ENCODE results near the gene PARP14. TPM values are rescaled to one million over a fixed set of nuclear protein-coding genes. Genes with fewer than 3 reads are reported as not detected.
A peak's percentile ranks its signal among the peaks of the same experiment; 100 is the strongest.
"Not testable (repeated sequence)": the region's sequence is repeated elsewhere in the genome, so short reads cannot be mapped to it uniquely, and the experiment has no call there.

PARP14 gene
- polyA plus RNA-seq, 2 of the 4 experiments (the other 2 are of a cell fraction) = 7.5 to 23.6 TPM

- ATAC-seq (no peak), DNase-seq (ENCODE audit: low read depth in 1 of 2, low spot score in 1 of 2) (no peak), FAIRE-seq (no peak)
- ChIA-PET POLR2A (no interaction called here), CTCF (interaction anchor here (2.4 kb wide), 1 partner anchor 12 kb away, joined by 15 read pairs; no protein-coding TSS in a partner anchor)
- no peak overlapping the region for H3K4me3 ChIP-seq
- no peak for TF ChIP-seq CBX8 (IDR thresholded peaks at IDR 0.05)
- TF ChIP-seq HEYL (CRISPR knock-in tag; IDR thresholded peaks at IDR 0.05) = no peak
- TF ChIP-seq HOXB5 (CRISPR knock-in tag; IDR thresholded peaks at IDR 0.05) = no peak
- no peak for TF ChIP-seq HOXB13 (CRISPR knock-in tag; IDR thresholded peaks at IDR 0.05; ENCODE audit: low read depth)
- TF ChIP-seq SMC3 (IDR thresholded peaks at IDR 0.05) = no peak
- 84% methylated on average over 4 of the region's 4 CpGs for WGBS (ENCODE audit: missing lambda C conversion rate)
- H3K27ac ChIP-seq = no peak overlapping the region
- no peaks in the 10 kb centered on the region for H3K9me3 ChIP-seq
- peaks cover 16% of the 10 kb centered on the region for H3K4me1 ChIP-seq
- H3K4me2 ChIP-seq = no peak overlapping the region
These were observed 63.0 kb downstream of the PARP14 start for GRCh38 chr3:122743581-122744120.

GRCh38 chr3:122745369-122746021 is 64.9 kb downstream of the PARP14 start:
- Histone ChIP-seq H3K4me3 (no peak overlapping the region), H3K27ac (peak overlapping the region; percentile 43 to 72; a peak in 5 of 6 replicates), H3K4me2 (peak overlapping the region; percentile 10), H3K9me3 (no peaks in the 10 kb centered on the region), H3K4me1 (peaks cover 16% of the 10 kb centered on the region)
- no peak for TF ChIP-seq CTCF (IDR thresholded peaks at IDR 0.05)
- peak; percentile 39 for TF ChIP-seq FOSL2 (IDR thresholded peaks at IDR 0.05)
- TF ChIP-seq FOSL2 (CRISPR knock-in tag; IDR thresholded peaks at IDR 0.05) = peak; percentile 44
- TF ChIP-seq CEBPB (IDR thresholded peaks at IDR 0.05) = peak in 1 of 2 experiments; percentile 70; a peak in 2 of 4 replicates
- DNase-seq (ENCODE audit: low read depth in 1 of 2, low spot score in 1 of 2) (no peak), ATAC-seq (peak; percentile 75 to 95; a peak in 5 of 6 replicates), FAIRE-seq (no peak)
- 77% methylated on average over 4 of the region's 4 CpGs for WGBS (ENCODE audit: missing lambda C conversion rate)
- CTCF ChIA-PET = interaction anchor here (0.6 to 2.4 kb wide), 5 partner anchors 10 to 284 kb away, joined by 3 to 15 read pairs (median 3); no protein-coding TSS in a partner anchor
- POLR2A ChIA-PET = interaction anchor here (0.5 to 1.1 kb wide), 3 partner anchors 10 to 48 kb away, joined by 3 to 4 read pairs (median 3); partner anchors contain the start of gene HSPBAP1

- H3K4me3 ChIP-seq; H3K27ac ChIP-seq; FAIRE-seq; DNase-seq (ENCODE audit: low read depth in 1 of 2, low spot score in 1 of 2); H3K4me2 ChIP-seq; ATAC-seq; CTCF ChIA-PET; POLR2A ChIA-PET; H3K9me3 ChIP-seq: not testable (repeated sequence)
- 90% methylated on average over 2 of the region's 35 CpGs for WGBS (ENCODE audit: missing lambda C conversion rate)
- peaks cover 16% of the 10 kb centered on the region for H3K4me1 ChIP-seq
These were observed 66.7 kb downstream of the PARP14 start for GRCh38 chr3:122747295-122747694.

GRCh38 chr3:122748347-122748746 is 67.7 kb downstream of the PARP14 start:
- Histone ChIP-seq H3K4me3 (no peak overlapping the region), H3K4me1 (peaks cover 16% of the 10 kb centered on the region), H3K9me3 (no peaks in the 10 kb centered on the region), H3K27ac (no peak overlapping the region), H3K4me2 (no peak overlapping the region)
- 95% methylated on average over 1 of the region's 1 CpG for whole genome bisulfite sequencing (ENCODE audit: missing lambda C conversion rate)
- ChIA-PET CTCF (no interaction called here), POLR2A (no interaction called here)
- TF ChIP-seq HEYL (CRISPR knock-in tag; IDR thresholded peaks at IDR 0.05) (no peak), RAD21 (conservative IDR thresholded peaks at IDR 0.05 in 1 of 2, IDR thresholded peaks at IDR 0.05 in 1 of 2) (no peak)
- no peak for ATAC-seq
- no peak for DNase-seq (ENCODE audit: low read depth in 1 of 2, low spot score in 1 of 2)
- peak; percentile 54 for FAIRE-seq

- DNase-seq (ENCODE audit: low read depth in 1 of 2, low spot score in 1 of 2) (peak; percentile 49 to 67), ATAC-seq (peak; percentile 85 to 95), FAIRE-seq (peak; percentile 43)
- no peak overlapping the region for H3K4me3 ChIP-seq
- H3K4me1 ChIP-seq = no peaks in the 10 kb centered on the region; the same call in 2 of the 3 replicates
- TF ChIP-seq ZNF302 (CRISPR knock-in tag; IDR thresholded peaks at IDR 0.05) = no peak
- no peak for TF ChIP-seq RNF2 (IDR thresholded peaks at IDR 0.05; ENCODE audit: borderline replicate concordance, low read depth)
- peak; percentile 48; the same call in 2 of the 3 replicates for TF ChIP-seq SMC3 (IDR thresholded peaks at IDR 0.05)
- no peak for TF ChIP-seq CHD2 (IDR thresholded peaks at IDR 0.05; ENCODE audit: low read length, partially characterized antibody)
- no peak for TF ChIP-seq NR3C1 (IDR thresholded peaks at IDR 0.05)
- no peak for TF ChIP-seq RCOR1 (IDR thresholded peaks at IDR 0.05; ENCODE audit: low read depth, low read length)
- TF ChIP-seq JUN (IDR thresholded peaks at IDR 0.05) = no peak
- peak; percentile 66 for TF ChIP-seq CTCF (IDR thresholded peaks at IDR 0.05)
- no peak for TF ChIP-seq NFE2L2 (conservative IDR thresholded peaks at IDR 0.05; ENCODE audit: low read length)
- TF ChIP-seq RAD21 (conservative IDR thresholded peaks at IDR 0.05 in 1 of 2, IDR thresholded peaks at IDR 0.05 in 1 of 2) = peak; percentile 52 to 72
- POLR2A ChIA-PET = interaction anchor here (0.9 kb wide), 1 partner anchor 9 kb away, joined by 3 read pairs; no protein-coding TSS in a partner anchor
- no peak overlapping the region for H3K27ac ChIP-seq
- CTCF ChIA-PET = interaction anchor here (0.5 to 1.5 kb wide), 13 partner anchors 9 to 264 kb away, joined by 3 to 15 read pairs (median 4); no protein-coding TSS in a partner anchor
- no peak overlapping the region for H3K4me2 ChIP-seq
- no peaks in the 10 kb centered on the region for H3K9me3 ChIP-seq
- 68% methylated on average over 5 of the region's 5 CpGs for WGBS (ENCODE audit: missing lambda C conversion rate)
These were observed 74.3 kb downstream of the PARP14 start for GRCh38 chr3:122754929-122755328.
